Measurements from ENCODE around the gene VEGFD. TPM values are rescaled to one million over a fixed set of nuclear protein-coding genes. Genes with fewer than 3 reads are reported as not detected.
"Not testable (repeated sequence)": the region's sequence is repeated elsewhere in the genome, so short reads cannot be mapped to it uniquely, and the experiment has no call there.

Gene VEGFD
- total and polyA plus RNA-seq, 9 donors, result 0.41 to 1.7 (median 0.74) TPM

- Histone ChIP-seq H3K4me3 (ENCODE audit: low read length) (peak within 1 kb of the TSS; percentile 0), H3K9me3 (replicated peaks; ENCODE audit: control insufficient read depth, low read depth, low read length) (no peaks in the 10 kb centered on the region), H3K27ac (ENCODE audit: low read length) (no peak within 1 kb of the TSS), H3K36me3 (ENCODE audit: control insufficient read depth, insufficient read depth, low read length) (no peaks in the 10 kb centered on the region), H3K27me3 (ENCODE audit: control insufficient read depth, insufficient read depth, low read length) (peaks cover 6% of the 10 kb centered on the region), H3K4me1 (ENCODE audit: control insufficient read depth, insufficient read depth, low read length) (no peaks in the 10 kb centered on the region)
- WGBS (ENCODE audit: insufficient coverage), result 80% methylated on average over 1 of the region's 3 CpGs
- no peak for DNase-seq
Measured at GRCh38 chrX:15315509-15315908, 68.7 kb downstream of the VEGFD start, which contains the start of gene ASB11. ASB11 (minus strand) TSS chrX:15315640; CDS start chrX:15315605, 35 bp downstream.

- peak overlapping the region; percentile 0 for H3K4me3 ChIP-seq (ENCODE audit: low read length)
- H3K27ac ChIP-seq (ENCODE audit: low read length), result no peak overlapping the region
- H3K9me3 ChIP-seq (replicated peaks; ENCODE audit: control insufficient read depth, low read depth, low read length), result no peaks in the 10 kb centered on the region
Measured at GRCh38 chrX:15314472-15314871, 69.7 kb downstream of the VEGFD start.

GRCh38 chrX:15311119-15311518 lies 73.1 kb downstream of the VEGFD start:
- 83% methylated on average over 2 of the region's 3 CpGs for WGBS (ENCODE audit: insufficient coverage)
- H3K4me3 ChIP-seq (ENCODE audit: low read length), result no peak overlapping the region
- no peaks in the 10 kb centered on the region for H3K4me1 ChIP-seq (ENCODE audit: control insufficient read depth, insufficient read depth, low read length)
- no peak for DNase-seq
- no peak overlapping the region for H3K27ac ChIP-seq (ENCODE audit: low read length)
- no peaks in the 10 kb centered on the region for H3K36me3 ChIP-seq (ENCODE audit: control insufficient read depth, insufficient read depth, low read length)
- peaks cover 20% of the 10 kb centered on the region for H3K27me3 ChIP-seq (ENCODE audit: control insufficient read depth, insufficient read depth, low read length)
- H3K9me3 ChIP-seq (replicated peaks; ENCODE audit: control insufficient read depth, low read depth, low read length), result no peaks in the 10 kb centered on the region

More at GRCh38 chrX:15314472-15314871, 69.7 kb downstream of the VEGFD start:
- DNase-seq, result no peak
- WGBS (ENCODE audit: insufficient coverage), result no CpG with 5 or more reads among the region's 2 CpGs
- Histone ChIP-seq H3K36me3 (ENCODE audit: control insufficient read depth, insufficient read depth, low read length) (no peaks in the 10 kb centered on the region), H3K4me1 (ENCODE audit: control insufficient read depth, insufficient read depth, low read length) (no peaks in the 10 kb centered on the region), H3K27me3 (ENCODE audit: control insufficient read depth, insufficient read depth, low read length) (peaks cover 6% of the 10 kb centered on the region)

- H3K9me3 ChIP-seq (replicated peaks; ENCODE audit: control insufficient read depth, low read depth, low read length), result no peaks in the 10 kb centered on the region
- WGBS (ENCODE audit: insufficient coverage), result no CpG with 5 or more reads among the region's 3 CpGs
- H3K36me3 ChIP-seq (ENCODE audit: control insufficient read depth, insufficient read depth, low read length), result no peaks in the 10 kb centered on the region
- peaks cover 20% of the 10 kb centered on the region for H3K27me3 ChIP-seq (ENCODE audit: control insufficient read depth, insufficient read depth, low read length)
- no peak overlapping the region for H3K4me3 ChIP-seq (ENCODE audit: low read length)
- no peaks in the 10 kb centered on the region for H3K4me1 ChIP-seq (ENCODE audit: control insufficient read depth, insufficient read depth, low read length)
- DNase-seq, result peak; percentile 91
- H3K27ac ChIP-seq (ENCODE audit: low read length), result peak overlapping the region; percentile 60
Measured at GRCh38 chrX:15310117-15310516, 74.1 kb downstream of the VEGFD start.

- H3K27ac ChIP-seq (ENCODE audit: low read length); H3K9me3 ChIP-seq (replicated peaks; ENCODE audit: control insufficient read depth, low read depth, low read length); DNase-seq; H3K4me3 ChIP-seq (ENCODE audit: low read length); H3K36me3 ChIP-seq (ENCODE audit: control insufficient read depth, insufficient read depth, low read length); H3K4me1 ChIP-seq (ENCODE audit: control insufficient read depth, insufficient read depth, low read length): not testable (repeated sequence)
- H3K27me3 ChIP-seq (ENCODE audit: control insufficient read depth, insufficient read depth, low read length), result peaks cover 30% of the 10 kb centered on the region
- no CpG with 5 or more reads among the region's 3 CpGs for WGBS (ENCODE audit: insufficient coverage)
Measured at GRCh38 chrX:15305899-15306298, 78.3 kb downstream of the VEGFD start.

- peaks cover 29% of the 10 kb centered on the region for H3K27me3 ChIP-seq (ENCODE audit: control insufficient read depth, insufficient read depth, low read length)
- no peaks in the 10 kb centered on the region for H3K36me3 ChIP-seq (ENCODE audit: control insufficient read depth, insufficient read depth, low read length)
- WGBS (ENCODE audit: insufficient coverage), result 19% methylated on average over 3 of the region's 4 CpGs
- H3K27ac ChIP-seq (ENCODE audit: low read length), result peak overlapping the region; percentile 71
- no peak overlapping the region for H3K4me3 ChIP-seq (ENCODE audit: low read length)
- H3K4me1 ChIP-seq (ENCODE audit: control insufficient read depth, insufficient read depth, low read length), result no peaks in the 10 kb centered on the region
- H3K9me3 ChIP-seq (replicated peaks; ENCODE audit: control insufficient read depth, low read depth, low read length), result no peaks in the 10 kb centered on the region
- DNase-seq, result peak; percentile 73
Measured at GRCh38 chrX:15301924-15302323, 82.3 kb downstream of the VEGFD start.

- Histone ChIP-seq H3K27me3 (ENCODE audit: control insufficient read depth, insufficient read depth, low read length) (peaks cover 34% of the 10 kb centered on the region), H3K27ac (ENCODE audit: low read length) (no peak overlapping the region), H3K9me3 (replicated peaks; ENCODE audit: control insufficient read depth, low read depth, low read length) (no peaks in the 10 kb centered on the region), H3K36me3 (ENCODE audit: control insufficient read depth, insufficient read depth, low read length) (no peaks in the 10 kb centered on the region), H3K4me3 (ENCODE audit: low read length) (no peak overlapping the region), H3K4me1 (ENCODE audit: control insufficient read depth, insufficient read depth, low read length) (no peaks in the 10 kb centered on the region)
- peak; percentile 46 for DNase-seq
- no CpG with 5 or more reads among the region's 4 CpGs for WGBS (ENCODE audit: insufficient coverage)
Measured at GRCh38 chrX:15299941-15300851, 84.0 kb downstream of the VEGFD start.

GRCh38 chrX:15298780-15299179 lies 85.4 kb downstream of the VEGFD start:
- Histone ChIP-seq H3K9me3 (replicated peaks; ENCODE audit: control insufficient read depth, low read depth, low read length) (no peaks in the 10 kb centered on the region), H3K4me3 (ENCODE audit: low read length) (no peak overlapping the region), H3K27me3 (ENCODE audit: control insufficient read depth, insufficient read depth, low read length) (peaks cover 37% of the 10 kb centered on the region), H3K4me1 (ENCODE audit: control insufficient read depth, insufficient read depth, low read length) (no peaks in the 10 kb centered on the region), H3K27ac (ENCODE audit: low read length) (peak overlapping the region; percentile 67), H3K36me3 (ENCODE audit: control insufficient read depth, insufficient read depth, low read length) (no peaks in the 10 kb centered on the region)
- 85% methylated on average over 2 of the region's 3 CpGs for WGBS (ENCODE audit: insufficient coverage)
- DNase-seq, result no peak

- H3K4me3 ChIP-seq (ENCODE audit: low read length), result no peak overlapping the region
- H3K4me1 ChIP-seq (ENCODE audit: control insufficient read depth, insufficient read depth, low read length), result no peaks in the 10 kb centered on the region
- peaks cover 32% of the 10 kb centered on the region for H3K27me3 ChIP-seq (ENCODE audit: control insufficient read depth, insufficient read depth, low read length)
- no peaks in the 10 kb centered on the region for H3K36me3 ChIP-seq (ENCODE audit: control insufficient read depth, insufficient read depth, low read length)
- peak; percentile 44 for DNase-seq
- no peaks in the 10 kb centered on the region for H3K9me3 ChIP-seq (replicated peaks; ENCODE audit: control insufficient read depth, low read depth, low read length)
- 58% methylated on average over 2 of the region's 2 CpGs for WGBS (ENCODE audit: insufficient coverage)
- H3K27ac ChIP-seq (ENCODE audit: low read length), result peak overlapping the region; percentile 67
Measured at GRCh38 chrX:15298201-15298600, 86.0 kb downstream of the VEGFD start.

Measured in muscle of leg (tissue), 11 donors.